ENCODE measurements around the gene MYO1A.
A peak's percentile ranks its signal among the peaks of the same experiment; 100 is the strongest.
"Not testable (repeated sequence)": the region's sequence is repeated elsewhere in the genome, so short reads cannot be mapped to it uniquely, and the experiment has no call there.

Gene MYO1A

DNA sequence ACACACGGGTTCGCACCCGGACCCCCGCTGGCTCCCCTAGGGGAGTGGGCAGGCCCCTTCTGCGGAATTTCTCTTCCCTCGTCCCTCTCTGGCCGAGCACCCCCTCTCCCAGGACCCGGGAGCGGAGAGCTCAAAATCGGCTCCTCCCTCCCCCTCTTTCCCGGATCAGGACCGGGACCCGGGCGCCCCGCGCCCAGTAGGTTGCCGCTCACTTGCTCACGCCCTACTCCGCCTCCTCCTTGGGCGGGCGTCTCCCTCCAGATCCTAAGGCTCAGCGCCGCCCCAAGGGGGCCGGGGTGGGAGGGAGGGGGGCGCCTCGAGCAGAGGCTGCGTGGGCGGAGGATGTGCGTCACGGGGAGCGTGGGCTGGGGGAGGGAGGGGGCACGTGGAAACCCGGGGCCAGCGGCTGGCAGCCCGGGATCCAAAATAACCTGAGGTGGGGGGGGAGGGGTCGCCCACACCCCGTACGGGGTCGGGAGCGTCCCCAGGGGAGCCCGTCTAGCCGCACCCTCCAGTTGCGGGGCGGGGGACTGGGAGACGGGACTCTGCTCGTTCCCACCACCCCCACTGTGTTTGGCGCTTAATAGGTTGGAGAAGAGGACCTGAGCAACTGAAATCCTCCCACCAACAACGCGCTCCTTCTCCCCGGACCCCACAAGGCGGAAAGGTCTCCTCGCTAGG is 37.2 kb upstream of the MYO1A start:
- DNase-seq, result no peak

GRCh38 chr12:57086493-57087009 is 36.6 kb upstream of the MYO1A start:
- no peak for DNase-seq

GRCh38 chr12:57085999-57086492 is 36.1 kb upstream of the MYO1A start:
- DNase-seq, result no peak

- no peak for DNase-seq
Measured at GRCh38 chr12:57080855-57081254, 30.9 kb upstream of the MYO1A start.

GRCh38 chr12:57079821-57080220 is 29.9 kb upstream of the MYO1A start:
- no peak for DNase-seq

- DNase-seq, result peak; percentile 100
Measured at GRCh38 chr12:57078519-57079404, 28.8 kb upstream of the MYO1A start, which contains the start of gene NEMP1. TSS of gene NEMP1 (minus strand) at chr12:57078791. CDS start at chr12:57078745, 46 bp downstream.

- DNase-seq, result not testable (repeated sequence)
Measured at GRCh38 chr12:57073566-57074450, 23.9 kb upstream of the MYO1A start.

- no peak for DNase-seq
Measured at GRCh38 chr12:57072661-57073060, 22.7 kb upstream of the MYO1A start.

DNA sequence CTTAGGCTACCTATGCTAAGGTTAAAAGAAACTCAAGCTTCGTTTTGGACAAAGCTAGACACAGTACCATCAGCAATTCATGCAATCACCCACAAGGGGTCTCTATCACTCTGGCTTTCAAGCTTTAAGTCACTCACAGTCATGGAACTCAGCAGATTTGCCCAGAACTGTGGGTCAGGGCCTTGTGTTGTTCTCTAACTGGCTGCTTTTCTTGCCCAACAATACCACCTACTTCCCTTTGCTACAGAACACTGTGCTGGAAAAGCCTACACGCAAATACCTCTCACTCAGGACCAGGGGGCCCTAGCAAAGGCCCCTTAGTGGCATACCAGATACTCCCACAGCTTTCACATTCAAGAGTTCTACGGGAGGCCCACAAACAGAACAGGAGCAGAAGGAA is 19.6 kb upstream of the MYO1A start:
- DNase-seq, result peak; percentile 39

GRCh38 chr12:57066245-57066644 is 16.3 kb upstream of the MYO1A start:
- DNase-seq, result no peak

DNA sequence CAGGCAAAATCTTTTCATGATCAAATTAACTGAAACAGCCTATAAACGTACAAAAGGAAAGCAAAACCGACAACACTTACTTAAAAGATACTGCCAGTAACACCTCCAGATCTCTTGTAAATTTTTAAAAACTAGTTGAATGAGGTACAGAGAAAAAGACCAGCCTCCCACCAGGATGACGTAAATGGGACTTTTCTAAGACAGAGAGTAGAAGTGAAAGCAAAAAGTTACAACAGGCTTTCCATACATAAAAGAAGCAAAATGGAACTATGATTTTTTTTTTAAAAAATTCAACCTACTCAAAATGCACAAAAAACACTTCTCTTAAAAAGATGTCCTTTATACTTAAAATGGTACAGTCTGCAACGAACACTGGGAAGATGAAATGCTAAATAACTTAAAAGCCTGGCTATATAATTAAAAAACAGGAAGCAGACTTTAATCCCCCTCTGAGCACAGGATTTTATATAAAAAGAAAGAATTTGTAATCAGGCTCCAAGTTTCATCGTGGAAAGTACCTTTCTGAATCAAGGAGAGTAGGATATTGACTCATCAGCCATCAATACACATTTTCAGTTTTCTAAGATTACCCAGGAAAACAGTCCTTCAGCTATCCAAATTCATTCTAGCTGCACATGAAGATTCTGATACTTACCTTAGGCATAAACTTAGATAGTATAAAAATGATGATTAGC is 14.2 kb upstream of the MYO1A start:
- DNase-seq, result no peak

- DNase-seq, result no peak
Measured at GRCh38 chr12:57058454-57058853, 8.5 kb upstream of the MYO1A start.

GRCh38 chr12:57057067-57057751 is 7.3 kb upstream of the MYO1A start:
- DNase-seq, result no peak

- no peak for DNase-seq
Measured at GRCh38 chr12:57055824-57056223, 5.9 kb upstream of the MYO1A start.

DNA sequence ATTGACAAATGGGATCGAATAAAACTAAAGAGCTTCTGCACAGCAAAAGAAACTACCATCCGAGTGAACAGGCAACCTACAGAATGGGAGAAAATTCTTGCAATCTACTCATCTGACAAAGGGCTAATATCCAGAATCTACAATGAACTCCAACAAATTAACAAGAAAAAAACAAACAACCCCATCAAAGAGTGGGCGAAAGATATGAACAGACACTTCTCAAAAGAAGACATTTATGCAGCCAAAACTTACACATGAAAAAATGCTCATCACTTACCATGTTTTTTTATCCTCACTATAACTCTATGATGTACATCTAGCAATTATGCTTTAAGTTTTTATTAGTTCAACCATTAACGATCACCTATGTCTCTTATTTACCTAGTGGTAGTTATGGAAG is 4.0 kb upstream of the MYO1A start:
- not testable (repeated sequence) for DNase-seq

- DNase-seq, result not testable (repeated sequence)
Measured at GRCh38 chr12:57053146-57053545, 3.2 kb upstream of the MYO1A start.

- no peak for DNase-seq
Measured at GRCh38 chr12:57051011-57051410, 1.1 kb upstream of the MYO1A start.

GRCh38 chr12:57049119-57049446 is 846 bp downstream of the MYO1A start:
- DNase-seq, result no peak

DNA sequence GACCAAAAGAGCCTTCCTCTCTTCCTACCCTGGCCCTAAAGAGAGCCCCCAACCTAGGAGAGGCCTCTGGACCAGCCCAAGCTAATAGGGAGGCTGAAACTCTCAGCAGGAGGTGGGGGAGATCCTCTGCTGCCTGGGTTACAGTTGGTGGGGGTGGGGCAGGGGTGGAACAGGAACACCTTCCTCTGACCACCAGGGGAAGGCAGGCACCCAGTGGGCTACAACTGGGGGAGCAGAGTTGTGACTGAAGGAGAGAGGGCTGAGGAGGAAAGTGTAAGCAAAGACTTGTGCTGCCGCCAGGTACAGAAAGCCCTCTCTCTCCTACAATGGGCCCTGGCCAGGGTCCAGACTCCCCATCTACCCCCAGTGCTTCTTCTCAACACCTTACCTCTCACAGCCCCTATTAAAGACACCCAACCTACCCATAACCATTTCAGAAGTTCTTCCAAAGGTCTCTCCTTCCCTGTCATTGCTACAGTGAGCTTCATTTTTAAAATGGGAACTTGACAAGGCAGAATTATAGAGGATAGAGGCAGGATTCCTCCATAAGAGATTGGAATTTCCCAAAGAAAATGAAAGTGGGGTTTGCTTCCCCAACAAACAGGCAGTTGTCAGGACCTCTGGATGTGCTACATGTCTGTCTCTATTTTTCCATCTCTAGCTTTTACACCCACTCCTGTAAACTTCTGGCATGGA is 1.4 kb downstream of the MYO1A start:
- DNase-seq, result no peak

DNA sequence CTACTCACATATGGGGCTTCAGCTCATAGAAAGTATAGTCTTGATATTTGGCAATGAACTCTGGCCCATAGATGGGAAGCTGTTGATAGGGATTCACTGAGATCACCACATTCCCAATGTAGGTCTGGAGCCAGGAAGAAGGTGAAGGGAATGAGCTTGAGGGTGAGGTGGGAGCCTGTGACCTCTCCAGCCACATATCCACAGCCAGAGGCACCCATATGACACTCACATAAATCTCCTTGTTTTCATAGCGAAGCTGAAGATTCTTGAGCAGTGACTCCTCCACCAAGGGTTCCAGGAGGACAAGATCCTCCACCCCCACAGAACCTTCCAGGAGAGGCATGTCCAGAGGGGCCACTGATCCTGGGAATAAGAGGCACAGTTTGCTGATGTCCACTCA is 1.9 kb downstream of the MYO1A start:
- DNase-seq, result no peak
